Activated CD4-positive, CD25-positive, alpha-beta regulatory T cell treated with anti-CD3 and anti-CD28 coated beads, Interleukin-2, amount 50 U/mL, for 24 hours (primary cell): Measurements from ENCODE around the gene PIK3CD.
"Not testable (repeated sequence)": the region's sequence is repeated elsewhere in the genome, so short reads cannot be mapped to it uniquely, and the experiment has no call there.

ENCODE experiments used
- ATAC-seq, 2 donors: fragments of 150-1000 bp; cut with Tn5 transposase; one replicate each; pipeline ENCODE4 v1.10.0; 2021; ENCODE audit warnings: mild to moderate bottlenecking in 1 of 2, moderate library complexity in 1 of 2

Gene PIK3CD

GRCh38 chr1:9624081-9624480 lies 27.4 kb upstream of the PIK3CD start:
- ATAC-seq: no peak

GRCh38 chr1:9625030-9625429 lies 26.5 kb upstream of the PIK3CD start:
- not testable (repeated sequence) for ATAC-seq

- ATAC-seq: no peak
Observed at GRCh38 chr1:9626201-9626608, 25.3 kb upstream of the PIK3CD start.

GRCh38 chr1:9628541-9629444 lies 22.7 kb upstream of the PIK3CD start:
- ATAC-seq: peak; percentile 47 to 49

GRCh38 chr1:9629445-9630201 lies 21.9 kb upstream of the PIK3CD start:
- ATAC-seq: peak; percentile 40 to 41

GRCh38 chr1:9630331-9631111 lies 21.0 kb upstream of the PIK3CD start:
- ATAC-seq: no peak

- ATAC-seq: no peak
Observed at GRCh38 chr1:9631613-9632012, 19.9 kb upstream of the PIK3CD start.

- ATAC-seq: no peak
Observed at GRCh38 chr1:9633493-9633892, 18.0 kb upstream of the PIK3CD start.

- no peak for ATAC-seq
Observed at GRCh38 chr1:9634582-9634981, 16.9 kb upstream of the PIK3CD start.

GRCh38 chr1:9639227-9639626 lies 12.3 kb upstream of the PIK3CD start:
- no peak for ATAC-seq

- peak in 1 of 2 donors; percentile 36 for ATAC-seq
Observed at GRCh38 chr1:9643351-9644256, 7.9 kb upstream of the PIK3CD start.

- ATAC-seq: no peak
Observed at GRCh38 chr1:9646037-9646436, 5.5 kb upstream of the PIK3CD start.

- ATAC-seq: no peak
Observed at GRCh38 chr1:9648171-9648570, 3.4 kb upstream of the PIK3CD start.

GRCh38 chr1:9649769-9650168 lies 1.8 kb upstream of the PIK3CD start:
- no peak for ATAC-seq

GRCh38 chr1:9651220-9651564 lies 339 bp upstream of the PIK3CD start:
- ATAC-seq: no peak

- peak; percentile 17 to 26 for ATAC-seq
Observed at GRCh38 chr1:9652379-9653209, 1.1 kb downstream of the PIK3CD start.

GRCh38 chr1:9653210-9653490 lies 1.6 kb downstream of the PIK3CD start:
- ATAC-seq: no peak

- peak in 1 of 2 donors; percentile 7 for ATAC-seq
Observed at GRCh38 chr1:9653491-9654050, 2.0 kb downstream of the PIK3CD start.

- no peak for ATAC-seq
Observed at GRCh38 chr1:9654051-9654833, 2.7 kb downstream of the PIK3CD start.
